SU-DHL-6 (cell line): Measurements from ENCODE around the gene FAM153A.
"Not testable (repeated sequence)": the region's sequence is repeated elsewhere in the genome, so short reads cannot be mapped to it uniquely, and the experiment has no call there.

Experiments
- H2AFZ ChIP-seq: fragments of 200-600 bp; sonication (generic); 2 replicates; pipeline ENCODE4 v1.6.1; 2014; ENCODE audit warnings: low read depth, mild to moderate bottlenecking, moderate library complexity, mixed read lengths, antibody characterized with exemption, low read length; ENCODE audit not compliant: severe bottlenecking
- H3F3A ChIP-seq: fragments of 200-600 bp; shearing (Covaris generic); 2 replicates; pipeline ENCODE4 v1.6.0; 2016; ENCODE audit warnings: antibody characterized with exemption, mild to moderate bottlenecking; ENCODE audit not compliant: insufficient read depth
- H3K27ac ChIP-seq: fragments of 200-600 bp; sonication (generic); 2 replicates; pipeline ENCODE4 v1.5.1; 2016; ENCODE audit warnings: low read depth, mild to moderate bottlenecking, low read length, moderate library complexity, mixed read lengths
- H3K27me3 ChIP-seq: fragments of 200-600 bp; sonication (generic), shearing (Covaris generic); 2 replicates; pipeline ENCODE4 v1.6.0; 2014; ENCODE audit warnings: mild to moderate bottlenecking, low read length
- H3K36me3 ChIP-seq: fragments of 200-600 bp; sonication (generic); 2 replicates; pipeline ENCODE4 v1.6.1; 2014; ENCODE audit warnings: mild to moderate bottlenecking, low read length, mixed read lengths
- H3K4me2 ChIP-seq: fragments of 300-600, 200-600 bp; shearing (Covaris generic), sonication (generic); 2 replicates; pipeline ENCODE4 v1.6.0; 2014; ENCODE audit warnings: low read length, low read depth, mild to moderate bottlenecking; ENCODE audit not compliant: poor library complexity, severe bottlenecking
- H3K4me3 ChIP-seq: fragments of 200-600 bp; sonication (generic); 2 replicates; pipeline ENCODE4 v1.5.1; 2014; ENCODE audit warnings: antibody characterized with exemption, low read length, mild to moderate bottlenecking, mixed read lengths; ENCODE audit not compliant: insufficient read depth, poor library complexity, severe bottlenecking
- H3K79me2 ChIP-seq: fragments of 200-600 bp; sonication (generic); 2 replicates; pipeline ENCODE4 v1.6.1; 2014; ENCODE audit warnings: mild to moderate bottlenecking, low read length, moderate library complexity; ENCODE audit not compliant: insufficient read depth
- H3K9ac ChIP-seq: fragments of 200-600 bp; sonication (generic); 2 replicates; pipeline ENCODE4 v1.7.0; 2014; ENCODE audit warnings: mild to moderate bottlenecking, low read length
- H3K9me2 ChIP-seq: fragments of 200-600 bp; sonication (generic); replicated peaks from 2 replicates; pipeline ENCODE4 v1.6.1; 2014; ENCODE audit warnings: low read length; ENCODE audit not compliant: insufficient read depth
- H3K9me3 ChIP-seq: fragments of 200-600 bp; sonication (generic); 2 replicates; pipeline ENCODE4 v1.6.1; 2014; ENCODE audit warnings: low read length, mixed read lengths; ENCODE audit not compliant: insufficient read depth
- H4K20me1 ChIP-seq: fragments of 200-600 bp; sonication (generic); 2 replicates; pipeline ENCODE4 v1.6.1; 2014; ENCODE audit warnings: low read depth, mild to moderate bottlenecking, antibody characterized with exemption, low read length, moderate library complexity, mixed read lengths

FAM153A gene

DNA sequence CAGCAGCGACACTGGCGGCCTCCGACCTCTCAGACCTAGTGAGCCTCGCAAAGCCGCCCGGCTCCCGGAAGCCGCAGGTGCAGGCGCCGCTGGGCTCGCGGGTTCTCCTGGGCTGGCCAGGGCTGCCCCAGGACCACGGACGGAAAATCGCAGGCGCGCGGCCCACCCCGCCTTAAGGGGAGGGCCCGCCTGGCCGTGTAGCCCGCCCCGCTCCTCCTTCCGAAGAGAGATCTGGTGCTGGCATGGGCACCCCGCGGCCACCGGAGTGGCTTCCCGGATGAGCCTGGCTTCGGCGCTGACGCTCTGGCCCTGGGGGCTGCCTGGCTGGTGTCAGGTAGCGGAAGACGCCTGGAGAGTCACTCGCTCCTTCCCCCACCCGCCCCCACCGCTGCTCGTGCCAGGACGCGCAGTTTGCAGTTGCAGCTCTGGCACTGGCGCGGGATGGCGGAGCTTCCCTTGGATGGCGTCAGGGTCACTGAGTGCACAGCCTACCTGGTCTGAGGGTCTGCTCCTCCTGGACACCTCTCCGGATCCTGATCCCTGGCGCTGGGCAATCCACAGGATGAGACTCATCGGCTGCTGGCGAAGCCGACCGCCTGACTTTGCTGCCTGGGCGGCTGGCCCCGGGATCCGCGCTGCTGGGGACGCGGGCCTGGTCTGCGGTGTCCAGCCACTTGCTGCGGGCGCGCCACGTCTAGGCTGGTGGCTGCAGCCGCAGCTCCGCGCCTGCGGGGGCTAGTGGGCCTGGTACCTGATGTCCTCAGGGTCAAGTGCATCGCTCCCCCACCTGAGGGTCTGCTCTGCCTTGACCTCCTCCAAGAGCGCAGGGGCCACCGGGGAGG is at the start of gene FAM153A:
Gene FAM153A (minus strand): TSS at position 108 of the 842 bp plus-strand sequence.
- not testable (repeated sequence) for H3F3A ChIP-seq, H3K36me3 ChIP-seq, H3K27me3 ChIP-seq, H3K9me2 ChIP-seq, H3K9ac ChIP-seq, H3K27ac ChIP-seq, H3K9me3 ChIP-seq, H3K4me2 ChIP-seq, H2AFZ ChIP-seq, H3K79me2 ChIP-seq, H4K20me1 ChIP-seq, H3K4me3 ChIP-seq

DNA sequence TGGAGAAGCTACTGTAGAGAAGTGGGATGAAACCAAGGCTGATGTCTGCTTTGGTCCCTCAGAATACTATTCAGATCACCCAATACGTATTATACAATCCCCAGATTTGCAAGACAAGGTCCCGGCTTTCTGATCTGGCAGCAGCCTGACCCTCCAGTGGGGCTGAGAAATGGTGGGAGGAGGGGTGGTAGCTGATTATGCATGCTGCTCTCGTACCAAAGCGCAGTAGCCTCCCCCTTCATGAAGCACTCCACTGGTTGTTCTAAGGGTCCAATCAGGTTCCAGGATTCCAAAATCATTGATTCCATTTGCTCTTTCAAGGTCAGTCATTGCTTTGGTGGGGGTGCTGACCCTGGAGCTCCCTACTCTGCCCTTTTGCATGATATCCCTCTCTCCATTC is 49.6 kb upstream of the FAM153A start:
- H3K9ac ChIP-seq, H2AFZ ChIP-seq, H3F3A ChIP-seq, H3K36me3 ChIP-seq, H3K9me2 ChIP-seq, H3K27me3 ChIP-seq, H3K79me2 ChIP-seq, H4K20me1 ChIP-seq, H3K4me3 ChIP-seq, H3K27ac ChIP-seq, H3K9me3 ChIP-seq, H3K4me2 ChIP-seq: not testable (repeated sequence)

GRCh38 chr5:177826073-177826472 is 43.4 kb upstream of the FAM153A start:
- H3K79me2 ChIP-seq, H4K20me1 ChIP-seq, H3K9me2 ChIP-seq, H3F3A ChIP-seq, H3K27ac ChIP-seq, H3K9ac ChIP-seq, H2AFZ ChIP-seq, H3K27me3 ChIP-seq, H3K36me3 ChIP-seq, H3K4me2 ChIP-seq, H3K4me3 ChIP-seq, H3K9me3 ChIP-seq: not testable (repeated sequence)

DNA sequence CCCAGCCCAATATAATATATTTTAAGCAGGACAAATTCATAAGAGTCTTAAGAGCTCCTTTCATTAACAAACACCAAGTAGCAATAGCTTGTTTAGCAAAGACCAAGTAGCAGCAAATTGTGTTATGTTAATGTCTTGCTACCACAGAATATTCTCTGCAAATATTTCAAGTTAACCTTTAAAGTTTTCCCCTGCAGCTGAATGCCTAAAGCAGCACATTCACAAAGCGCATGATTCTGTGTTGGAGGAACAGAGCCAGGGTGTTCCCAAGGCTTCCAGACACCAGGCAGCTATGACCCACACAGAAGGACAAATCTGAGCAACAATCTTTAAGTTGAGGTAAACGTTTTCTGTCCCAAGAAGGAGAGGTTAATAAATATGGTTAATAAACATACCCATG is 42.1 kb upstream of the FAM153A start:
- H3K79me2 ChIP-seq, H3K9me2 ChIP-seq, H3K27ac ChIP-seq, H4K20me1 ChIP-seq, H3K4me2 ChIP-seq, H3K27me3 ChIP-seq, H3K9ac ChIP-seq, H3F3A ChIP-seq, H3K9me3 ChIP-seq, H3K4me3 ChIP-seq, H2AFZ ChIP-seq, H3K36me3 ChIP-seq: not testable (repeated sequence)

GRCh38 chr5:177822489-177822888 is 39.8 kb upstream of the FAM153A start:
- not testable (repeated sequence) for H3K4me2 ChIP-seq, H3K9me2 ChIP-seq, H3K27ac ChIP-seq, H3K9me3 ChIP-seq, H2AFZ ChIP-seq, H3K36me3 ChIP-seq, H4K20me1 ChIP-seq, H3K4me3 ChIP-seq, H3K27me3 ChIP-seq, H3K9ac ChIP-seq, H3K79me2 ChIP-seq, H3F3A ChIP-seq

DNA sequence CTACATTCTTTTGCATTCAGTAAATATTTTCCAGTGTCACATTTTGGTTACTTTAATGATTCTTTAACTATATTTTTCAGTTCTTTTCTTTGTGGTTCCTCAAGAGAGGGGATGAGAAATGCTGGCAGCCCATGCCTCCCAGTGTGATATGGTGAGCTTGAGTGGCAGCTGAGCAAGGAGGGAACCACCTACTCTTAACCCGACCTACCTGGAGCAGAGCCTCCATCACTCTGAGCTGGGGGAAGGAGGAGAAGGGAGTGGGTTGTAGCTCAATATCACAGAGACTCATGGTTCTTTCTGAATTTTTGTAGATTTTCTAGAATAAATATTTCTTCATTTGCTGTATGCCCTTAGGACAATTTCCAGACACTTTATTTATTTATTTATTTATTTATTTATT is 37.0 kb upstream of the FAM153A start:
- H3K27me3 ChIP-seq, result not testable (repeated sequence)

GRCh38 chr5:177812814-177813425 is 30.2 kb upstream of the FAM153A start:
- not testable (repeated sequence) for H3K9ac ChIP-seq

More for the DNA sequence above, 37.0 kb upstream of the FAM153A start:
- not testable (repeated sequence) for H3K4me2 ChIP-seq, H3K9ac ChIP-seq, H3F3A ChIP-seq, H2AFZ ChIP-seq, H3K4me3 ChIP-seq, H3K9me2 ChIP-seq, H3K9me3 ChIP-seq, H3K79me2 ChIP-seq, H3K27ac ChIP-seq, H4K20me1 ChIP-seq, H3K36me3 ChIP-seq

DNA sequence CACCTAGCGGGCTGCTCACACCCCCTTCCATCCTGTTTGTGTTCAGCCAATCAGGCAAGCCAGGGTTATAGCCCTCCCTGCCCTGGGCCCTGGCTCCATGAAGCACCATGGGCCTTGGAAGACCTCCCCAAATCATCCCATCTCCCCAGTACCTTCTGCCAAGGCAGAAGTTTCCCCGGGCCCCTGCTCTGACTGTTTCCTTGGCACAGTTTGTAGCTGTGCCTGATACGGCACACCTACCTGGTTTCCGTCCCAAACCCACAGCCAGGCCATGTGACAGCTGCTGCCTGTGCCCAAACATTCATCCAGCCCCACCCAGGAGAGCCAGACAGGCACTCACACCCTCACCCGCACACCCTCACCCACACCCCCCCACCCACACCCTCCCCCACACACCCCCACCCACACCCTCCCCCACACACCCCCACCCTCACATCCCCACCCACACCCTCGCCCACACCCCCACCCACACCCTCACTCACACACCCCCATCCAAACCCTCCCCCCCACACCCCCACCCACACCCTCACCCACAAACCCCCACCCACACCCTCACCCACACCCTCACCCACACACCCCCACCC is 29.6 kb upstream of the FAM153A start:
- not testable (repeated sequence) for H3K79me2 ChIP-seq, H3F3A ChIP-seq, H3K4me2 ChIP-seq, H3K9me3 ChIP-seq, H3K9ac ChIP-seq, H3K27ac ChIP-seq, H2AFZ ChIP-seq, H4K20me1 ChIP-seq, H3K27me3 ChIP-seq, H3K9me2 ChIP-seq, H3K36me3 ChIP-seq, H3K4me3 ChIP-seq

More at GRCh38 chr5:177812814-177813425, 30.2 kb upstream of the FAM153A start:
- H3K36me3 ChIP-seq, H2AFZ ChIP-seq, H3K9me2 ChIP-seq, H3K27ac ChIP-seq, H3K79me2 ChIP-seq, H4K20me1 ChIP-seq, H3F3A ChIP-seq, H3K4me3 ChIP-seq, H3K27me3 ChIP-seq, H3K4me2 ChIP-seq, H3K9me3 ChIP-seq: not testable (repeated sequence)
